ENCODE results near the gene ZNF839.

Gene ZNF839

GRCh38 chr14:102370305-102370809 lies 50.8 kb downstream of the ZNF839 start:
- Mint-ChIP-seq H3K36me3 (ENCODE audit: low read depth) (peaks cover 3% of the 10 kb centered on the region), H3K4me3 (no peak overlapping the region), H3K27ac (no peak overlapping the region), H3K27me3 (ENCODE audit: low read depth) (no peaks in the 10 kb centered on the region), H3K4me1 (ENCODE audit: low read depth) (peaks cover 22% of the 10 kb centered on the region), H3K9me3 (no peaks in the 10 kb centered on the region)

- no peaks in the 10 kb centered on the region for H3K27me3 Mint-ChIP-seq (ENCODE audit: low read depth)
- peaks cover 3% of the 10 kb centered on the region for H3K36me3 Mint-ChIP-seq (ENCODE audit: low read depth)
- H3K4me1 Mint-ChIP-seq (ENCODE audit: low read depth) = peaks cover 26% of the 10 kb centered on the region
- no peaks in the 10 kb centered on the region for H3K9me3 Mint-ChIP-seq
- H3K27ac Mint-ChIP-seq = no peak overlapping the region
- no peak overlapping the region for H3K4me3 Mint-ChIP-seq
Measured at GRCh38 chr14:102371361-102371760, 51.8 kb downstream of the ZNF839 start.

- H3K36me3 Mint-ChIP-seq (ENCODE audit: low read depth) = peaks cover 4% of the 10 kb centered on the region
- no peaks in the 10 kb centered on the region for H3K9me3 Mint-ChIP-seq
- H3K27ac Mint-ChIP-seq = no peak overlapping the region
- H3K27me3 Mint-ChIP-seq (ENCODE audit: low read depth) = no peaks in the 10 kb centered on the region
- H3K4me3 Mint-ChIP-seq = no peak overlapping the region
- peaks cover 28% of the 10 kb centered on the region for H3K4me1 Mint-ChIP-seq (ENCODE audit: low read depth)
Measured at GRCh38 chr14:102373110-102373509, 53.6 kb downstream of the ZNF839 start.

GRCh38 chr14:102374264-102374663 lies 54.7 kb downstream of the ZNF839 start:
- H3K4me1 Mint-ChIP-seq (ENCODE audit: low read depth) = peaks cover 26% of the 10 kb centered on the region
- H3K4me3 Mint-ChIP-seq = no peak overlapping the region

GRCh38 chr14:102375119-102375518 lies 55.6 kb downstream of the ZNF839 start:
- peaks cover 26% of the 10 kb centered on the region for H3K4me1 Mint-ChIP-seq (ENCODE audit: low read depth)
- H3K36me3 Mint-ChIP-seq (ENCODE audit: low read depth) = peaks cover 11% of the 10 kb centered on the region
- no peaks in the 10 kb centered on the region for H3K9me3 Mint-ChIP-seq
- H3K27ac Mint-ChIP-seq = peak overlapping the region; percentile 33
- H3K4me3 Mint-ChIP-seq = no peak overlapping the region
- no peaks in the 10 kb centered on the region for H3K27me3 Mint-ChIP-seq (ENCODE audit: low read depth)

More at GRCh38 chr14:102374264-102374663, 54.7 kb downstream of the ZNF839 start:
- peaks cover 9% of the 10 kb centered on the region for H3K36me3 Mint-ChIP-seq (ENCODE audit: low read depth)
- no peaks in the 10 kb centered on the region for H3K9me3 Mint-ChIP-seq
- no peak overlapping the region for H3K27ac Mint-ChIP-seq
- no peaks in the 10 kb centered on the region for H3K27me3 Mint-ChIP-seq (ENCODE audit: low read depth)

GRCh38 chr14:102377696-102378095 lies 58.1 kb downstream of the ZNF839 start:
- no peak overlapping the region for H3K27ac Mint-ChIP-seq
- no peaks in the 10 kb centered on the region for H3K9me3 Mint-ChIP-seq

DNA sequence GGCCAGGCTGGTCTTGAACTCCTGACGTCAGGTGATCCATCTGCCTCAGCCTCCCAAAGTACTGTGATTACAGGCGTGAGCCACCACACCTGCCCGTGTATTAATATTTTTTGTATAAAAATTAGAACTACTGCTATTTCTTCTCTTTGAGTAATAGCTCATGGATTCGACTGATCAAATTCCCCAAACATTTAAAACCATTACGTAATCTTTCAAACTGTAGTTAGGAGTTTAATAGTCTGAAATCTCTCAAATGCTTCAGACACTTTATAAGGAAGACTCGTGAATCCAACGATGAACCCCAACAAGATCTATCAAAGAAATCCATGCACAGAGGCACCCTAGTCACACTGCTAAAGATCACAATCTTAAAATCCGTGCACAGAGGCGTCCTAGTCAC lies 59.3 kb downstream of the ZNF839 start:
- Mint-ChIP-seq H3K27me3 (ENCODE audit: low read depth) (no peaks in the 10 kb centered on the region), H3K27ac (no peak overlapping the region), H3K4me1 (ENCODE audit: low read depth) (peaks cover 18% of the 10 kb centered on the region), H3K9me3 (no peaks in the 10 kb centered on the region), H3K36me3 (ENCODE audit: low read depth) (peaks cover 10% of the 10 kb centered on the region), H3K4me3 (no peak overlapping the region)

More at GRCh38 chr14:102377696-102378095, 58.1 kb downstream of the ZNF839 start:
- H3K4me3 Mint-ChIP-seq = no peak overlapping the region
- peaks cover 13% of the 10 kb centered on the region for H3K36me3 Mint-ChIP-seq (ENCODE audit: low read depth)
- peaks cover 24% of the 10 kb centered on the region for H3K4me1 Mint-ChIP-seq (ENCODE audit: low read depth)
- H3K27me3 Mint-ChIP-seq (ENCODE audit: low read depth) = no peaks in the 10 kb centered on the region

DNA sequence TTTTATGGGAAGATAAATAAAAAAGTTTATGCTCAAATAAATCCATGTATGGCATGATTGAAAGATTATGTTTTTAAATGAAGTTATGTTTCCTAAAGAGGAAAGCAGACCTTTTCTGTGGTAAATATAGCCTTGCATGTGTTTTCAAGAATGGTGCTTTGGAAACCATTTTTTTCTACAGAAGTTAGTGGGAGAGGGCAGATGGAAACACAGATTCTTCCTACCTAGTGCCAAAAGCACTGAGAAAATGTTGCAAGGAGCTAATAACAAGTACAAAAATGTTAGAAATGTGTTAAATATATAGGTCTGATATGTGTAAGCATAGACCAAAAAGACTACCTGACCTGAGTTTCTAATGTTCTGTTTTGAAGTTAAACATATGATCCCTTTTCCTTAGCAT lies 67.5 kb downstream of the ZNF839 start:
- Mint-ChIP-seq H3K27ac (no peak overlapping the region), H3K4me1 (ENCODE audit: low read depth) (no peaks in the 10 kb centered on the region), H3K36me3 (ENCODE audit: low read depth) (peaks cover 2% of the 10 kb centered on the region), H3K4me3 (no peak overlapping the region), H3K9me3 (no peaks in the 10 kb centered on the region), H3K27me3 (ENCODE audit: low read depth) (no peaks in the 10 kb centered on the region)

DNA sequence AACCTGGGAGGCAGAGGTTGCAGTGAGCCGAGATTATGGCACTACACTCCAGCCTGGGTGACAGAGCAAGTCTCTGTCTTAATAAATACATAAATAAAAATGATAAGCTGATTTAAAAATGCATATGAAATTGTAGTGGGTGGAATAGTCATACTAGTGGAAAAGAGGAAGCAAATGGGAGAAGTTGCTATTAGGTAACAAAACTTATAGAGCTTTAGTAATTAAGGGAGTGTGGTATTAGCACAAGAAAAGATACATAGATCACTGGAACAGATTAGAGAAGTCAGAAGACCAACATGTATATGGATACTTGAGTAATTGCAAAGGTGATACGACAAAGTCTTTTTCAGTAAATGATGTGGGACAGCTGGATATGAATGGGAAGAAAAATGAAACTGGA lies 69.7 kb downstream of the ZNF839 start:
- Mint-ChIP-seq H3K9me3 (no peaks in the 10 kb centered on the region), H3K4me3 (no peak overlapping the region), H3K27ac (no peak overlapping the region), H3K4me1 (ENCODE audit: low read depth) (peaks cover 2% of the 10 kb centered on the region), H3K27me3 (ENCODE audit: low read depth) (no peaks in the 10 kb centered on the region), H3K36me3 (ENCODE audit: low read depth) (peaks cover 2% of the 10 kb centered on the region)

GRCh38 chr14:102390064-102390855 lies 70.7 kb downstream of the ZNF839 start:
- no peak overlapping the region for H3K4me3 Mint-ChIP-seq

More at GRCh38 chr14:102390064-102390855, 70.7 kb downstream of the ZNF839 start:
- H3K4me1 Mint-ChIP-seq (ENCODE audit: low read depth) = peaks cover 6% of the 10 kb centered on the region
- H3K27me3 Mint-ChIP-seq (ENCODE audit: low read depth) = no peaks in the 10 kb centered on the region
- H3K9me3 Mint-ChIP-seq = no peaks in the 10 kb centered on the region
- peaks cover 2% of the 10 kb centered on the region for H3K36me3 Mint-ChIP-seq (ENCODE audit: low read depth)
- no peak overlapping the region for H3K27ac Mint-ChIP-seq

Data from T-helper 1 cell treated with Interleukin-12 subunit alpha and Interleukin-12 subunit beta and Interleukin-4 antibody, amounts not matched to agents 30 μg/mL and 1 μg/mL, for 36 hours (primary cell).